Type B pancreatic cell (in vitro differentiated cells): ENCODE measurements around the gene CAMK1D. TPM values are rescaled to one million over a fixed set of nuclear protein-coding genes. Genes with fewer than 3 reads are reported as not detected.

Experiments
- DNase-seq: peaks from one replicate; pipeline ENCODE4 v3.0.0; 2021; ENCODE audit warnings: mixed read lengths; ENCODE audit not compliant: unreplicated experiment; ENCODE audit errors: extremely low spot score
- H3K27ac Mint-ChIP-seq: 2 replicates; pipeline ENCODE4 v1.8.0; 2021; ENCODE audit warnings: mild to moderate bottlenecking, mixed read lengths
- H3K27me3 Mint-ChIP-seq: 2 replicates; pipeline ENCODE4 v1.8.0; 2021; ENCODE audit warnings: mixed read lengths
- H3K36me3 Mint-ChIP-seq: 2 replicates; pipeline ENCODE4 v1.8.0; 2021; ENCODE audit warnings: mixed read lengths
- H3K4me1 Mint-ChIP-seq: one replicate; pipeline ENCODE4 v1.8.0; 2021; ENCODE audit warnings: mixed read lengths; ENCODE audit not compliant: unreplicated experiment
- H3K4me3 Mint-ChIP-seq: 2 replicates; pipeline ENCODE4 v1.8.0; 2021; ENCODE audit warnings: mild to moderate bottlenecking, mixed read lengths
- H3K9me3 Mint-ChIP-seq: 2 replicates; pipeline ENCODE4 v1.8.0; 2021; ENCODE audit warnings: mixed read lengths
- CTCF ChIP-seq: fragments of 200-600 bp; sonication (generic); conservative IDR thresholded peaks from 2 replicates; pipeline ENCODE4 v1.5.0; 2021; ENCODE audit warnings: antibody characterized with exemption, mild to moderate bottlenecking
- total RNA-seq: library from RNA; stranded (reverse); gene quantifications from 2 replicates; pipeline ENCODE4 v1.2.1, GENCODE V29; 2021; ENCODE audit warnings: low replicate concordance

CAMK1D gene
- total RNA-seq, 1 donor from 2014 or later: 12.2 TPM

GRCh38 chr10:12757351-12757750 is 408.0 kb downstream of the CAMK1D start:
- Mint-ChIP-seq H3K4me1 (peaks cover 4% of the 10 kb centered on the region), H3K27ac (no peak overlapping the region), H3K36me3 (peaks cover 11% of the 10 kb centered on the region), H3K9me3 (no peaks in the 10 kb centered on the region), H3K4me3 (no peak overlapping the region), H3K27me3 (no peaks in the 10 kb centered on the region)
- TF ChIP-seq CTCF: no peak
- no peak for DNase-seq

GRCh38 chr10:12758271-12758670 is 408.9 kb downstream of the CAMK1D start:
- no peak for TF ChIP-seq CTCF
- Mint-ChIP-seq H3K4me3 (no peak overlapping the region), H3K27ac (no peak overlapping the region), H3K4me1 (peaks cover 4% of the 10 kb centered on the region), H3K27me3 (no peaks in the 10 kb centered on the region), H3K36me3 (peaks cover 12% of the 10 kb centered on the region), H3K9me3 (no peaks in the 10 kb centered on the region)
- DNase-seq: no peak

- TF ChIP-seq CTCF: no peak
- H3K36me3 Mint-ChIP-seq: peaks cover 21% of the 10 kb centered on the region
- H3K27me3 Mint-ChIP-seq: no peaks in the 10 kb centered on the region
- DNase-seq: no peak
- H3K4me3 Mint-ChIP-seq: no peak overlapping the region
- no peak overlapping the region for H3K27ac Mint-ChIP-seq
- H3K4me1 Mint-ChIP-seq: peaks cover 10% of the 10 kb centered on the region
- no peaks in the 10 kb centered on the region for H3K9me3 Mint-ChIP-seq
Observed at GRCh38 chr10:12766223-12766622, 416.9 kb downstream of the CAMK1D start.

GRCh38 chr10:12768156-12769100 is 419.1 kb downstream of the CAMK1D start:
- H3K9me3 Mint-ChIP-seq: no peaks in the 10 kb centered on the region
- peak overlapping the region; percentile 9 for H3K4me3 Mint-ChIP-seq
- H3K27me3 Mint-ChIP-seq: no peaks in the 10 kb centered on the region
- peaks cover 10% of the 10 kb centered on the region for H3K4me1 Mint-ChIP-seq
- no peak for DNase-seq
- peaks cover 10% of the 10 kb centered on the region for H3K36me3 Mint-ChIP-seq
- H3K27ac Mint-ChIP-seq: peak overlapping the region; percentile 82
- no peak for TF ChIP-seq CTCF

- Mint-ChIP-seq H3K27ac (no peak overlapping the region), H3K9me3 (no peaks in the 10 kb centered on the region), H3K4me3 (no peak overlapping the region), H3K36me3 (peaks cover 9% of the 10 kb centered on the region), H3K27me3 (no peaks in the 10 kb centered on the region), H3K4me1 (peaks cover 17% of the 10 kb centered on the region)
- no peak for DNase-seq
- no peak for TF ChIP-seq CTCF
Observed at GRCh38 chr10:12769323-12770044, 420.1 kb downstream of the CAMK1D start.
